PC-3 (cell line): Measurements from ENCODE around the gene RALGDS. TPM values are rescaled to one million over a fixed set of nuclear protein-coding genes. Genes with fewer than 3 reads are reported as not detected.
"Not testable (repeated sequence)": the region's sequence is repeated elsewhere in the genome, so short reads cannot be mapped to it uniquely, and the experiment has no call there.

Source experiments
- ATAC-seq: fragments of 200-7000 bp; cut with Tn5 transposase; 2 replicates; pipeline ENCODE4 v1.9.1; 2020; ENCODE audit warnings: mild to moderate bottlenecking, moderate library complexity
- BruUV-seq: library from RNA; stranded (reverse); fragments of 400-500 nt; replicated peaks from 2 replicates; lab custom pipeline; 2021; lab: Mats Ljungman, UMichigan
- CTCF ChIA-PET: fragments of 300-600 bp; sonication (Branson Sonifier 250); formaldehyde crosslinking; loops from one replicate; lab custom pipeline; 2022; ENCODE audit warnings: antibody characterized with exemption; lab: Charles Lee
- POLR2A ChIA-PET: fragments of 300-600 bp; sonication (Branson Sonifier 250); formaldehyde crosslinking; loops from one replicate; lab custom pipeline; 2022; ENCODE audit warnings: antibody characterized with exemption; ENCODE audit not compliant: unreplicated experiment; lab: Charles Lee
- DNase-seq: peaks from one replicate; pipeline ENCODE4 v3.0.0-alpha.2; 2015
- H2AFZ ChIP-seq: fragments of 300-600 bp; sonication (generic); 2 replicates; pipeline ENCODE4 v1.6.0; 2016; ENCODE audit warnings: antibody characterized with exemption, low read length
- H3F3A ChIP-seq: fragments of 300-600 bp; sonication (generic); one replicate; pipeline ENCODE4 v1.6.0; 2017; ENCODE audit warnings: antibody characterized with exemption, low read length, control low read depth, mild to moderate bottlenecking; ENCODE audit not compliant: unreplicated experiment
- H3K27ac ChIP-seq: fragments of 300-600 bp; sonication (generic); 2 replicates; pipeline ENCODE4 v1.5.1; 2016; ENCODE audit warnings: mild to moderate bottlenecking, low read length
- H3K27me3 ChIP-seq: fragments of 300-600 bp; sonication (generic); 2 replicates; pipeline ENCODE4 v1.6.1; 2016; ENCODE audit warnings: low read length, mixed read lengths
- H3K36me3 ChIP-seq: fragments of 300-600 bp; sonication (generic); 2 replicates; pipeline ENCODE4 v1.6.1; 2016; ENCODE audit warnings: low read depth, mixed run types, low read length, mixed read lengths
- H3K4me1 ChIP-seq: fragments of 300-600 bp; sonication (generic); 2 replicates; pipeline ENCODE4 v1.5.1; 2016; ENCODE audit warnings: low read length; ENCODE audit not compliant: insufficient read depth
- H3K4me2 ChIP-seq: fragments of 300-600 bp; sonication (generic); 2 replicates; pipeline ENCODE4 v1.6.0; 2016; ENCODE audit warnings: low read length
- H3K4me3 ChIP-seq: fragments of 300-600 bp; sonication (generic); 2 replicates; pipeline ENCODE4 v1.5.1; 2016; ENCODE audit warnings: mild to moderate bottlenecking, low read length, mixed read lengths
- H3K79me2 ChIP-seq: fragments of 300-600 bp; sonication (generic); 2 replicates; pipeline ENCODE4 v1.6.1; 2017; ENCODE audit warnings: low read length, mixed read lengths
- H3K9ac ChIP-seq: fragments of 300-600 bp; sonication (generic); 2 replicates; pipeline ENCODE4 v1.6.0; 2016; ENCODE audit warnings: mild to moderate bottlenecking, low read length
- H3K9me2 ChIP-seq: fragments of 300-600 bp; sonication (generic); replicated peaks from 2 replicates; pipeline ENCODE4 v1.6.1; 2016; ENCODE audit warnings: mixed run types, low read length, mixed read lengths
- H3K9me3 ChIP-seq: fragments of 300-600 bp; sonication (generic); 2 replicates; pipeline ENCODE4 v1.6.1; 2016; ENCODE audit warnings: low read length, mixed read lengths
- H4K20me1 ChIP-seq: fragments of 300-600 bp; sonication (generic); 2 replicates; pipeline ENCODE4 v1.6.1; 2016; ENCODE audit warnings: low read length, mixed read lengths
- EZH2 ChIP-seq: fragments of 300-600 bp; sonication (generic); IDR thresholded peaks from one replicate; pipeline ENCODE4 v1.6.1; 2017; ENCODE audit warnings: antibody characterized with exemption, mild to moderate bottlenecking, low read length; ENCODE audit not compliant: unreplicated experiment
- EZH2phosphoT487 ChIP-seq: fragments of 300-600 bp; sonication (generic); IDR thresholded peaks from 2 replicates; pipeline ENCODE4 v1.6.1; 2018; ENCODE audit warnings: mild to moderate bottlenecking, antibody characterized with exemption, low read length, borderline replicate concordance
- intact Hi-C: fragments of 100-400 bp; cut with micrococcal nuclease; formaldehyde crosslinking; loops from 2 replicates; pipeline ENCODE4 v1.9.0; 2023
- total RNA-seq: library from RNA; depleted of rRNA; stranded (reverse); fragments of >200 nt; gene quantifications from 2 replicates; pipeline ENCODE4 v1.2.3, GENCODE V29; 2014
- TF ChIP-seq, protein P1 (sequence below): fragments of 300-600 bp; sonication (generic); conservative IDR thresholded peaks from 2 replicates; pipeline ENCODE4 v1.5.1; 2017; ENCODE audit warnings: antibody characterized with exemption, low read depth, mild to moderate bottlenecking, low read length

The RALGDS gene
- total RNA-seq, 1 experiment from 2014 or later, result 32.2 TPM

DNA sequence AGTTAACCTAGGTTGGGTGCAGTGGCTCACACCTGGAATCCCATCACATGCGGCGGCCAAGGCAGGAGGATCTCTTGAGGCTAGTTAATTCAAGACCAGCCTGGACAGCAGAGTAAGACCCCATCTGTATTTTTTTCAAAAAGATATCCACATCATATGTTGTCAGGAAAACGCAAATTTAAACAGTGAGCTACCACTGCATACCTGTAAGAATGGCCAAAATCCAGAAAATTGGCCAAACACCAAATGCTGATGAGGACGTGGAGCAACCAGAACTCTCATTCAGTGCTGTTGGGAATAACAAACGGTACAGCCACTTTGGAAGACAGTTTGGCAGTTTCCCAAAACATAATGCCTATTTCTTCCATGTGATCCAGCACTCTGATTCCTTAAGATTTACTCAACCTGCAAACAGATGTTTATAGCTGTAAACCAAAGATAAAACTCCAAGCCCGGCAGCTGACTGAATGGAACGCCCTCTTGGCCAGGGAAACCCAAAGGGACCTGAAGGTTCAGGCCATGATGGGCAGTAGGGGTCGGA is 46.9 kb downstream of the RALGDS start:
- H3K4me1 ChIP-seq, result no peaks in the 10 kb centered on the region
- intact Hi-C loops, result no loop called here
- H3K79me2 ChIP-seq, result no peaks in the 10 kb centered on the region
- H2AFZ ChIP-seq, result no peak overlapping the region
- no peaks in the 10 kb centered on the region for H3K27me3 ChIP-seq
- DNase-seq (no peak), ATAC-seq (no peak)
- H4K20me1 ChIP-seq, result no peaks in the 10 kb centered on the region
- no peaks in the 10 kb centered on the region for H3K36me3 ChIP-seq
- no TSS peak for BruUV-seq
- H3K9ac ChIP-seq, result no peak overlapping the region
- no peak overlapping the region for H3K27ac ChIP-seq
- POLR2A ChIA-PET, result no interaction called here
- H3K9me2 ChIP-seq, result no peaks in the 10 kb centered on the region
- no peak for TF ChIP-seq EZH2
- TF ChIP-seq, protein P1, sequence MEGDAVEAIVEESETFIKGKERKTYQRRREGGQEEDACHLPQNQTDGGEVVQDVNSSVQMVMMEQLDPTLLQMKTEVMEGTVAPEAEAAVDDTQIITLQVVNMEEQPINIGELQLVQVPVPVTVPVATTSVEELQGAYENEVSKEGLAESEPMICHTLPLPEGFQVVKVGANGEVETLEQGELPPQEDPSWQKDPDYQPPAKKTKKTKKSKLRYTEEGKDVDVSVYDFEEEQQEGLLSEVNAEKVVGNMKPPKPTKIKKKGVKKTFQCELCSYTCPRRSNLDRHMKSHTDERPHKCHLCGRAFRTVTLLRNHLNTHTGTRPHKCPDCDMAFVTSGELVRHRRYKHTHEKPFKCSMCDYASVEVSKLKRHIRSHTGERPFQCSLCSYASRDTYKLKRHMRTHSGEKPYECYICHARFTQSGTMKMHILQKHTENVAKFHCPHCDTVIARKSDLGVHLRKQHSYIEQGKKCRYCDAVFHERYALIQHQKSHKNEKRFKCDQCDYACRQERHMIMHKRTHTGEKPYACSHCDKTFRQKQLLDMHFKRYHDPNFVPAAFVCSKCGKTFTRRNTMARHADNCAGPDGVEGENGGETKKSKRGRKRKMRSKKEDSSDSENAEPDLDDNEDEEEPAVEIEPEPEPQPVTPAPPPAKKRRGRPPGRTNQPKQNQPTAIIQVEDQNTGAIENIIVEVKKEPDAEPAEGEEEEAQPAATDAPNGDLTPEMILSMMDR, result no peak
- TF ChIP-seq EZH2phosphoT487, result no peak
- H3K4me2 ChIP-seq, result no peak overlapping the region
- H3K9me3 ChIP-seq, result no peaks in the 10 kb centered on the region
- no peak overlapping the region for H3K4me3 ChIP-seq
- CTCF ChIA-PET, result no interaction called here
- H3F3A ChIP-seq, result no peaks in the 10 kb centered on the region

DNA sequence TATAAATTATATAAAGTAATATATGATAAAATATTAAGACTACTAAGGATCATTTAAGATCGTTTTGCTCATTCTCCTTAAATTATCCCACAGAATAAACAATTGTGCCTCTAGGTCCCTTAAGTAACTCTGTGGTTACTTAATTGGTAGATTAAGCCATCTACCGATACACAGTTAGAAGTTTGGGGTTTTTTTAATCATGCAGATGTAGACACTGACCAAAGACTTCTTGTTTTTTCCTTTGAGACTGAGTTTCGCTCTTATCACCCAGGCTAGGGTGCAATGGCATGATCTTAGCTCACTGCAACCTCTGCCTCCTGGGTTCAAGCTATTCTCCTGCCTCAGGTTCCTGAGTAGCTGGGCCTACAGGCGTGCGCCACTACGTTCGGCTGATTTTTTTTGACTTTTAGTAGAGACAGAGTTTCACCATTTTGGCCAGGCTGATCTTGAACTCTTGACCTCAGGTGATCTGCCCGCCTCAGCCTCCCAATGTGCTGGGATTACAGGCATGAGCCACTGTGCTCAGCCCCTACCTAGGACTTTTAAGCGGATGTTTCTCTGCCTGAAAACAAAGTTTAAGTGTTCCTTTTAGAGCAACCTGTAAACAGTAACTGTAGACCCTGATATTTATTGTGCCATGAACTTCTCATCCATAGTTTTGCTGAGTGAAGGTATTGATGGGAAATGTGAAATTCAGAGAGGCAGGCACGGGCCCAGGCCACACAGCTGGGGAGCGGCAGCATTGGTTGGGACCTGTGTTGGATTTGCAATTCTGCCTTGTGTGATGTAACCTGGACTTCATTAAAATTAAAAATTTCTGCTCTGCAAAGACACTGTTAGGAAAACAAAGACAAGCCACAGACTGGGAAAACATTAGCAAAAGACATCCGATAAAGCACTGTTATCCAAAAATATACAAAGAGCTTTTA is 47.7 kb downstream of the RALGDS start:
- H3K27me3 ChIP-seq, result no peaks in the 10 kb centered on the region
- H3K4me1 ChIP-seq, result no peaks in the 10 kb centered on the region
- H3K79me2 ChIP-seq, result no peaks in the 10 kb centered on the region
- ATAC-seq (no peak), DNase-seq (no peak)
- intact Hi-C loops, result no loop called here
- H2AFZ ChIP-seq, result no peak overlapping the region
- no peak overlapping the region for H3K4me3 ChIP-seq
- no peaks in the 10 kb centered on the region for H4K20me1 ChIP-seq
- no TSS peak for BruUV-seq
- H3F3A ChIP-seq, result no peaks in the 10 kb centered on the region
- TF ChIP-seq, protein P1, result no peak
- TF ChIP-seq EZH2phosphoT487, result no peak
- no peak for TF ChIP-seq EZH2
- POLR2A ChIA-PET, result no interaction called here
- no peak overlapping the region for H3K4me2 ChIP-seq
- no peaks in the 10 kb centered on the region for H3K9me2 ChIP-seq
- no peaks in the 10 kb centered on the region for H3K36me3 ChIP-seq
- H3K9ac ChIP-seq, result no peak overlapping the region
- H3K27ac ChIP-seq, result no peak overlapping the region
- no peaks in the 10 kb centered on the region for H3K9me3 ChIP-seq
- CTCF ChIA-PET, result no interaction called here

DNA sequence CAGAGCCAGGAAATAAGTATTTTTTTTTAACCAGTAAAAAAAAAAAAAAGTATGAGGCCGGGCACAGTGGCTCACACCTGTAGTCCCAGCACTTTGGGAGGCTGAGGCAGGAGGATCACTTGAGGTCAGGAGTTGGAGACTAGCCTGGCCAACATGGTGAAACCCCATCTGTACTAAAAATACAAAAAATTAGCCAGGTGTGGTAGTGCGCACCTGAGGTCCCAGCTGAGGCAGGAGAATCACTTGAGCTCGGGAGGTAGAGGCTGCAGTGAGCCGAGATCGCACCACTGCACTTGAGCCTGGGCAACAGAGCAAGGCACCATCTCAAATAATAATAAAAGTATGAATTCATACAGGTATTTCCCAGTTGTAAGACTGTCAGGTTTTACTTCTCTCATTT is 48.8 kb downstream of the RALGDS start:
- intact Hi-C loops, H4K20me1 ChIP-seq, H3K9me2 ChIP-seq, H3K4me3 ChIP-seq, CTCF ChIA-PET, H3K27ac ChIP-seq, ATAC-seq, BruUV-seq, DNase-seq, H2AFZ ChIP-seq, H3K79me2 ChIP-seq, H3K36me3 ChIP-seq, H3F3A ChIP-seq, H3K27me3 ChIP-seq, H3K9ac ChIP-seq, H3K4me1 ChIP-seq, POLR2A ChIA-PET, H3K9me3 ChIP-seq, H3K4me2 ChIP-seq: not testable (repeated sequence)
